Ovary (tissue), 9 donors: Measurements from ENCODE around the gene APCDD1. TPM values are rescaled to one million over a fixed set of nuclear protein-coding genes. Genes with fewer than 3 reads are reported as not detected.
"Not testable (repeated sequence)": the region's sequence is repeated elsewhere in the genome, so short reads cannot be mapped to it uniquely, and the experiment has no call there.

Experiments used
- DNase-seq, 5 donors: peaks; one replicate each; pipeline ENCODE4 v3.0.0-alpha.2; 2019 to 2020
- H3K27ac ChIP-seq, 2 donors: fragments of 200-600 bp; one replicate each; pipeline versions ENCODE4 v1.5.1 to v1.8.0; 2019 to 2022
- H3K27me3 ChIP-seq: fragments of 200-600 bp; one replicate; pipeline ENCODE4 v1.8.0; 2022
- H3K36me3 ChIP-seq: fragments of 200-600 bp; sonication (generic); one replicate; pipeline ENCODE4 v1.5.1; 2019
- H3K4me1 ChIP-seq: one replicate; pipeline ENCODE4 v1.8.1; 2013; ENCODE audit warnings: mild to moderate bottlenecking, moderate library complexity; ENCODE audit not compliant: insufficient read depth
- H3K4me3 ChIP-seq: fragments of 200-600 bp; sonication (generic); one replicate; pipeline ENCODE4 v1.5.1; 2017
- H3K9me3 ChIP-seq, 2 donors: fragments of 200-600 bp in 1 of 2; sonication (generic) in 1 of 2; one replicate each; pipeline versions ENCODE4 v1.5.1 to v1.8.1; 2013 to 2019; ENCODE audit warnings: mild to moderate bottlenecking in 1 of 2, moderate library complexity in 1 of 2
- CTCF ChIP-seq, 3 donors: fragments of 450-650 bp in 2 of 3; fragments of 200-600 bp in 1 of 3; IDR thresholded peaks; one replicate each; pipeline versions ENCODE4 v1.5.1 to v1.8.0; 2016 to 2022; ENCODE audit warnings: antibody characterized with exemption in 3 of 3, mild to moderate bottlenecking in 1 of 3
- EP300 ChIP-seq: sonication (generic); formaldehyde crosslinking; IDR thresholded peaks from one replicate; pipeline ENCODE4 v1.6.1; 2017; ENCODE audit warnings: antibody characterized with exemption
- POLR2A ChIP-seq: fragments of 450-650 bp; IDR thresholded peaks from one replicate; pipeline ENCODE4 v1.6.1; 2017; ENCODE audit warnings: antibody characterized with exemption, mild to moderate bottlenecking, moderate library complexity
- WGBS, 3 donors: extraction: QIAGEN DNeasy Blood & Tissue Kit in 1 of 3; methylation state at CpG; one replicate each; pipeline versions ENCODE4 v1.1.5 to v1.1.7; 2013 to 2017; 5-methylcytosine and 5-hydroxymethylcytosine counted together
- intact Hi-C, 4 donors: fragments of 100-400 bp; cut with DNase I; formaldehyde crosslinking; loops; one replicate each; pipeline versions ENCODE4 v1.11.0 to v1.15.1; 2022 to 2023
- polyA plus RNA-seq, 2 donors: library from polyadenylated mRNA; stranded (reverse); fragments of 200-250 nt in 1 of 2; fragments of 350-450 nt in 1 of 2; fragmentation: Illumina TruSeq in 1 of 2; extraction: RNeasy Lipid Tissue Mini Kit (QIAGEN cat#74804) in 1 of 2; gene quantifications; one replicate each; pipeline ENCODE4 v1.2.3, GENCODE V29; 2013 to 2014
- total RNA-seq, 7 donors: library from RNA; depleted of rRNA in 2 of 7; stranded (reverse); fragments of >200 nt in 2 of 7; fragmentation: NEBNext Ultra II Directional in 3 of 7; extraction: Animal tissue kit (Norgen Biotek cat#: 25700) in 3 of 7; gene quantifications; one replicate each; pipeline versions ENCODE4 v1.1.0 to v1.2.4, GENCODE V29; 2016 to 2023
- donor health status: DM: no; HTN: no; CAD: no; lungs with moderate emphysema.
- donor health status: DM: no; HTN: no; CAD: no.
- donor health status: Bipolar disorder and iron deficiency.
- donor health status: DM: yes; HTN: yes; CAD: no.
- donor health status: DM: no; HTN: no; CAD: no.
- donor health status: DM: yes; HTN: yes; CAD: no.

The APCDD1 gene
- total and polyA plus RNA-seq, 9 donors, result 21.1 to 112 (median 60.6) TPM

- TF ChIP-seq EP300 (no peak), POLR2A (no peak)
- Histone ChIP-seq H3K4me1 (no peaks in the 10 kb centered on the region), H3K4me3 (no peak overlapping the region), H3K27me3 (no peaks in the 10 kb centered on the region), H3K9me3 (no peaks in the 10 kb centered on the region), H3K27ac (no peak overlapping the region), H3K36me3 (no peaks in the 10 kb centered on the region)
- intact Hi-C loops, result no loop called here
- WGBS, 3 donors, result 49 to 87% (median 75%) methylated on average over 2 of the region's 2 CpGs
- DNase-seq, result no peak
Measured at GRCh38 chr18:10500038-10500437, 45.6 kb downstream of the APCDD1 start.

- Histone ChIP-seq H3K27me3 (no peaks in the 10 kb centered on the region), H3K9me3 (no peaks in the 10 kb centered on the region), H3K4me1 (no peaks in the 10 kb centered on the region), H3K4me3 (no peak overlapping the region), H3K27ac (no peak overlapping the region), H3K36me3 (no peaks in the 10 kb centered on the region)
- TF ChIP-seq EP300, result no peak
- TF ChIP-seq POLR2A, result no peak
- no peak for TF ChIP-seq CTCF (IDR thresholded peaks at IDR 0.05)
- intact Hi-C loops, result no loop called here
- 86 to 95% (median 87%) methylated on average over 1 of the region's 1 CpG for WGBS, 3 donors
- DNase-seq, result no peak
Measured at GRCh38 chr18:10504723-10505122, 50.3 kb downstream of the APCDD1 start.

- DNase-seq, intact Hi-C loops, H3K27ac ChIP-seq, H3K4me3 ChIP-seq, H3K9me3 ChIP-seq, H3K4me1 ChIP-seq, H3K36me3 ChIP-seq, H3K27me3 ChIP-seq: not testable (repeated sequence)
- WGBS, 3 donors, result 89 to 96% (median 93%) methylated on average over 19 of the region's 19 CpGs
Measured at GRCh38 chr18:10505892-10506291, 51.5 kb downstream of the APCDD1 start.

- Histone ChIP-seq H3K9me3 (no peaks in the 10 kb centered on the region), H3K27me3 (no peaks in the 10 kb centered on the region), H3K4me1 (peaks cover 4% of the 10 kb centered on the region), H3K36me3 (no peaks in the 10 kb centered on the region), H3K4me3 (no peak overlapping the region), H3K27ac (no peak overlapping the region)
- intact Hi-C loops, result no loop called here
- TF ChIP-seq POLR2A (no peak), EP300 (no peak), CTCF (IDR thresholded peaks at IDR 0.05) (no peak)
- DNase-seq, result no peak
Measured at GRCh38 chr18:10508591-10508990, 54.2 kb downstream of the APCDD1 start.

GRCh38 chr18:10511236-10511635, 56.8 kb downstream of the APCDD1 start:
- Histone ChIP-seq H3K27ac (no peak overlapping the region), H3K9me3 (no peaks in the 10 kb centered on the region), H3K4me3 (no peak overlapping the region), H3K36me3 (no peaks in the 10 kb centered on the region), H3K27me3 (no peaks in the 10 kb centered on the region), H3K4me1 (peaks cover 4% of the 10 kb centered on the region)
- TF ChIP-seq EP300, result no peak
- TF ChIP-seq CTCF (IDR thresholded peaks at IDR 0.05), result no peak
- no peak for DNase-seq
- intact Hi-C loops, result loop anchor here in 3 of 4 donors (10.0 kb wide), 4 partner anchors 56 to 536 kb away; partner anchors contain the start of gene APCDD1 (in 2 of the 3)
- 8 to 25% (median 17%) methylated on average over 2 of the region's 2 CpGs for WGBS, 3 donors
